WTC11 (cell line): Measurements from ENCODE around the gene NRXN3. TPM values are rescaled to one million over a fixed set of nuclear protein-coding genes. Genes with fewer than 3 reads are reported as not detected.

ENCODE experiments used
- ATAC-seq: fragments of 200-7000 bp; cut with Tn5 transposase; 2 replicates; pipeline ENCODE4 v1.10.0; 2021; ENCODE audit warnings: mild to moderate bottlenecking, moderate library complexity
- CTCF ChIA-PET: fragments of 300-600 bp; sonication (Branson Sonifier 250); formaldehyde crosslinking; loops from one replicate; lab custom pipeline; 2021; ENCODE audit warnings: antibody characterized with exemption; lab: Charles Lee
- POLR2A ChIA-PET: fragments of 350-600 bp; sonication (Branson Sonifier 250); formaldehyde crosslinking; loops from one replicate; lab custom pipeline; 2021; ENCODE audit warnings: antibody characterized with exemption; lab: Charles Lee
- DNase-seq: peaks from one replicate; pipeline ENCODE4 v3.0.0; 2021; ENCODE audit warnings: low spot score
- H3K27ac Mint-ChIP-seq: 2 replicates; pipeline ENCODE4 v1.8.0; 2021; ENCODE audit warnings: mixed read lengths
- H3K27me3 Mint-ChIP-seq: 2 replicates; pipeline ENCODE4 v1.8.0; 2021; ENCODE audit warnings: low read depth, mild to moderate bottlenecking, moderate library complexity, mixed read lengths
- H3K36me3 Mint-ChIP-seq: 2 replicates; pipeline ENCODE4 v1.8.0; 2021; ENCODE audit warnings: mixed read lengths
- H3K4me1 Mint-ChIP-seq: 2 replicates; pipeline ENCODE4 v1.8.0; 2022; ENCODE audit warnings: mixed read lengths
- H3K4me3 Mint-ChIP-seq: 2 replicates; pipeline ENCODE4 v1.8.0; 2021; ENCODE audit warnings: mild to moderate bottlenecking, moderate library complexity, mixed read lengths
- H3K9me3 Mint-ChIP-seq: 2 replicates; pipeline ENCODE4 v1.8.0; 2021; ENCODE audit warnings: mixed read lengths
- EMX1 ChIP-seq: fragments of 250-450 bp; sonication (Bioruptor Pico); IDR thresholded peaks from 2 replicates; pipeline ENCODE4 v1.8.0; 2021; ENCODE audit warnings: mild to moderate bottlenecking
- ESRRA ChIP-seq: sonication (generic); formaldehyde crosslinking; IDR thresholded peaks from 2 replicates; pipeline ENCODE4 v1.8.1; 2022; ENCODE audit warnings: mild to moderate bottlenecking, missing genetic modification reagents, borderline replicate concordance
- GRHL2 ChIP-seq: fragments of 250-450 bp; sonication (Bioruptor Pico); IDR thresholded peaks from 2 replicates; pipeline ENCODE4 v1.8.0; 2022; ENCODE audit warnings: mild to moderate bottlenecking, moderate library complexity; ENCODE audit not compliant: insufficient replicate concordance, severe bottlenecking
- MAX ChIP-seq: sonication (generic); formaldehyde crosslinking; IDR thresholded peaks from 2 replicates; pipeline ENCODE4 v1.8.0; 2022; ENCODE audit warnings: mild to moderate bottlenecking, missing genetic modification reagents
- MYBL2 ChIP-seq: sonication (generic); formaldehyde crosslinking; IDR thresholded peaks from 2 replicates; pipeline ENCODE4 v1.8.1; 2023; ENCODE audit warnings: mild to moderate bottlenecking, moderate library complexity, missing genetic modification reagents
- NFYB ChIP-seq: sonication (generic); formaldehyde crosslinking; conservative IDR thresholded peaks from 2 replicates; pipeline ENCODE4 v1.8.0; 2022; ENCODE audit warnings: low read depth, missing genetic modification reagents
- OVOL2 ChIP-seq: fragments of 250-450 bp; sonication (Bioruptor Pico); IDR thresholded peaks from 2 replicates; pipeline ENCODE4 v1.9.0; 2021; ENCODE audit warnings: mild to moderate bottlenecking, borderline replicate concordance
- PRDM15 ChIP-seq: sonication (generic); formaldehyde crosslinking; IDR thresholded peaks from 2 replicates; pipeline ENCODE4 v1.8.0; 2022; ENCODE audit warnings: missing genetic modification reagents
- RORB ChIP-seq: fragments of 250-450 bp; sonication (Bioruptor Pico); IDR thresholded peaks from 2 replicates; pipeline ENCODE4 v1.9.0; 2021; ENCODE audit warnings: mild to moderate bottlenecking
- USF2 ChIP-seq: sonication (generic); formaldehyde crosslinking; IDR thresholded peaks from 2 replicates; pipeline ENCODE4 v1.8.1; 2023; ENCODE audit warnings: mild to moderate bottlenecking, missing genetic modification reagents, moderate library complexity
- ZNF232 ChIP-seq: sonication (generic); formaldehyde crosslinking; IDR thresholded peaks from 2 replicates; pipeline ENCODE4 v1.8.0; 2022; ENCODE audit warnings: mild to moderate bottlenecking, missing genetic modification reagents
- ZNF281 ChIP-seq: sonication (generic); formaldehyde crosslinking; IDR thresholded peaks from 2 replicates; pipeline ENCODE4 v1.8.0; 2023; ENCODE audit warnings: mild to moderate bottlenecking, missing genetic modification reagents
- total RNA-seq: library from RNA; stranded (reverse); gene quantifications from 3 replicates; pipeline ENCODE4 v1.2.3, GENCODE V29; 2021
- TF ChIP-seq, protein P1 (sequence below): sonication (generic); formaldehyde crosslinking; IDR thresholded peaks from 2 replicates; pipeline ENCODE4 v1.8.1; 2022; ENCODE audit warnings: mild to moderate bottlenecking, missing genetic modification reagents, moderate library complexity, borderline replicate concordance
- TF ChIP-seq, protein P2 (sequence below): fragments of 250-450 bp; sonication (Bioruptor Pico); IDR thresholded peaks from 2 replicates; pipeline ENCODE4 v1.8.0; 2021; ENCODE audit warnings: mild to moderate bottlenecking
- TF ChIP-seq, protein P3 (sequence below): sonication (generic); formaldehyde crosslinking; IDR thresholded peaks from 2 replicates; pipeline ENCODE4 v1.8.1; 2023; ENCODE audit warnings: mild to moderate bottlenecking, missing genetic modification reagents

The NRXN3 gene
- total RNA-seq, 1 experiment from 2014 or later, result 3.0 TPM

- DNase-seq (no peak), ATAC-seq (no peak)
- Mint-ChIP-seq H3K27ac (no peak overlapping the region), H3K9me3 (peaks cover 24% of the 10 kb centered on the region), H3K4me3 (no peak overlapping the region), H3K36me3 (peaks cover under 1% of the 10 kb centered on the region), H3K4me1 (peaks cover 7% of the 10 kb centered on the region), H3K27me3 (no peaks in the 10 kb centered on the region; the same call in 1 of the 2 replicates)
- POLR2A ChIA-PET, result no interaction called here
- TF ChIP-seq USF2 (CRISPR knock-in tag) (no peak), RORB (CRISPR knock-in tag) (no peak), EMX1 (CRISPR knock-in tag) (no peak), ZNF232 (no peak), PRDM15 (CRISPR knock-in tag) (no peak), NFYB (CRISPR knock-in tag) (no peak), OVOL2 (no peak), MYBL2 (CRISPR knock-in tag) (no peak)
- TF ChIP-seq, protein P1, sequence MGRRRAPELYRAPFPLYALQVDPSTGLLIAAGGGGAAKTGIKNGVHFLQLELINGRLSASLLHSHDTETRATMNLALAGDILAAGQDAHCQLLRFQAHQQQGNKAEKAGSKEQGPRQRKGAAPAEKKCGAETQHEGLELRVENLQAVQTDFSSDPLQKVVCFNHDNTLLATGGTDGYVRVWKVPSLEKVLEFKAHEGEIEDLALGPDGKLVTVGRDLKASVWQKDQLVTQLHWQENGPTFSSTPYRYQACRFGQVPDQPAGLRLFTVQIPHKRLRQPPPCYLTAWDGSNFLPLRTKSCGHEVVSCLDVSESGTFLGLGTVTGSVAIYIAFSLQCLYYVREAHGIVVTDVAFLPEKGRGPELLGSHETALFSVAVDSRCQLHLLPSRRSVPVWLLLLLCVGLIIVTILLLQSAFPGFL (CRISPR knock-in tag), result no peak
- TF ChIP-seq, protein P2, sequence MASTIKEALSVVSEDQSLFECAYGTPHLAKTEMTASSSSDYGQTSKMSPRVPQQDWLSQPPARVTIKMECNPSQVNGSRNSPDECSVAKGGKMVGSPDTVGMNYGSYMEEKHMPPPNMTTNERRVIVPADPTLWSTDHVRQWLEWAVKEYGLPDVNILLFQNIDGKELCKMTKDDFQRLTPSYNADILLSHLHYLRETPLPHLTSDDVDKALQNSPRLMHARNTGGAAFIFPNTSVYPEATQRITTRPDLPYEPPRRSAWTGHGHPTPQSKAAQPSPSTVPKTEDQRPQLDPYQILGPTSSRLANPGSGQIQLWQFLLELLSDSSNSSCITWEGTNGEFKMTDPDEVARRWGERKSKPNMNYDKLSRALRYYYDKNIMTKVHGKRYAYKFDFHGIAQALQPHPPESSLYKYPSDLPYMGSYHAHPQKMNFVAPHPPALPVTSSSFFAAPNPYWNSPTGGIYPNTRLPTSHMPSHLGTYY, result no peak
- CTCF ChIA-PET, result no interaction called here
Observed at GRCh38 chr14:79246173-79246572, 1076.0 kb downstream of the NRXN3 start.

DNA sequence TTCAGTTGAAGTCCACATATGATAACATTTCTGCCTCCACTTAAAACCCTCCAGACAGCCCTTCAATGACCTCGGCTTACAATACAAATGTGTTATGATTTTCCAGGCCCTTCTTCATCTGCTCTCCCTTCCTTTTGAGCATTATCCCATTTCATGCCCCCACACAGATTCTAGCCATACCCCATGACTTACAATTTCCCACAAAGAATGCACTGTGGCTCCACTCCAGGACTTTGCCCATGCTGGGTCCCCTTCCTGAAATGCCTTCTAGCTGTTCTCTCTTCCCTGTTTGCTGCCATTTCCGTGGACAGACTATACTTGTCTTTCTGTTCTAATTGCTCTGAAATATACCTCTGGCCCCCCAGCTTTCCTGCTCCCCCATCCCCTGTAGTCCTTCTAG lies 1078.0 kb downstream of the NRXN3 start:
- no peak overlapping the region for H3K27ac Mint-ChIP-seq
- TF ChIP-seq ZNF281 (CRISPR knock-in tag), result no peak
- TF ChIP-seq, protein P3, sequence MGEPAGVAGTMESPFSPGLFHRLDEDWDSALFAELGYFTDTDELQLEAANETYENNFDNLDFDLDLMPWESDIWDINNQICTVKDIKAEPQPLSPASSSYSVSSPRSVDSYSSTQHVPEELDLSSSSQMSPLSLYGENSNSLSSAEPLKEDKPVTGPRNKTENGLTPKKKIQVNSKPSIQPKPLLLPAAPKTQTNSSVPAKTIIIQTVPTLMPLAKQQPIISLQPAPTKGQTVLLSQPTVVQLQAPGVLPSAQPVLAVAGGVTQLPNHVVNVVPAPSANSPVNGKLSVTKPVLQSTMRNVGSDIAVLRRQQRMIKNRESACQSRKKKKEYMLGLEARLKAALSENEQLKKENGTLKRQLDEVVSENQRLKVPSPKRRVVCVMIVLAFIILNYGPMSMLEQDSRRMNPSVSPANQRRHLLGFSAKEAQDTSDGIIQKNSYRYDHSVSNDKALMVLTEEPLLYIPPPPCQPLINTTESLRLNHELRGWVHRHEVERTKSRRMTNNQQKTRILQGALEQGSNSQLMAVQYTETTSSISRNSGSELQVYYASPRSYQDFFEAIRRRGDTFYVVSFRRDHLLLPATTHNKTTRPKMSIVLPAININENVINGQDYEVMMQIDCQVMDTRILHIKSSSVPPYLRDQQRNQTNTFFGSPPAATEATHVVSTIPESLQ, result no peak
- no peak for TF ChIP-seq ESRRA (CRISPR knock-in tag)
- TF ChIP-seq PRDM15 (CRISPR knock-in tag), result peak; percentile 35; the same call in 1 of the 2 replicates
- no peak for TF ChIP-seq GRHL2 (CRISPR knock-in tag)
- no peak for TF ChIP-seq MAX (CRISPR knock-in tag)
- TF ChIP-seq, protein P2, result no peak
- peaks cover 27% of the 10 kb centered on the region for H3K9me3 Mint-ChIP-seq
- H3K27me3 Mint-ChIP-seq, result peaks cover 2% of the 10 kb centered on the region; the same call in 1 of the 2 replicates
- peaks cover 4% of the 10 kb centered on the region for H3K36me3 Mint-ChIP-seq
- H3K4me1 Mint-ChIP-seq, result peaks cover 7% of the 10 kb centered on the region
- ChIA-PET CTCF (no interaction called here), POLR2A (interaction anchor here (0.6 kb wide), 1 partner anchor 397 kb away, joined by 3 read pairs; no protein-coding TSS in a partner anchor)
- DNase-seq, result no peak
- ATAC-seq, result no peak
- H3K4me3 Mint-ChIP-seq, result no peak overlapping the region
